H1 (cell line): ENCODE results near the gene NPTXR. TPM values are rescaled to one million over a fixed set of nuclear protein-coding genes. Genes with fewer than 3 reads are reported as not detected.

ENCODE experiments used
- CTCF ChIA-PET: fragments of 300-600 bp; sonication (Branson Sonifier 250); formaldehyde crosslinking; loops from one replicate; lab custom pipeline; 2021; ENCODE audit not compliant: partially characterized antibody; lab: Charles Lee
- POLR2A ChIA-PET: fragments of 300-600 bp; sonication (Branson Sonifier 250); formaldehyde crosslinking; loops from one replicate; lab custom pipeline; 2021; ENCODE audit warnings: inconsistent platforms; ENCODE audit not compliant: partially characterized antibody; lab: Charles Lee
- DNase-seq, 2 experiments: peaks; one replicate each; pipeline versions ENCODE4 v3.0.0 to v3.0.0-alpha.2; 2010 to 2022; ENCODE audit warnings: low spot score in 2 of 2, low read depth in 1 of 2, mixed read lengths in 1 of 2
- FAIRE-seq: peaks from 2 replicates; lab custom pipeline; 2011; peaks lifted over from hg19 to GRCh38; lab: Jason Lieb, UNC
- H2AFZ ChIP-seq: 2 replicates; pipeline ENCODE4 v1.8.1; 2012; ENCODE audit warnings: low read length, inconsistent platforms
- H2AK5ac ChIP-seq: 2 replicates; pipeline ENCODE4 v1.6.1; 2013; ENCODE audit warnings: low read depth, low read length
- H2BK120ac ChIP-seq: replicated peaks from 2 replicates; pipeline ENCODE3; 2013; ENCODE audit warnings: low read depth, low read length, inconsistent platforms
- H2BK12ac ChIP-seq: 2 replicates; pipeline ENCODE4 v1.6.1; 2013; ENCODE audit warnings: low read depth, low read length
- H2BK15ac ChIP-seq: 2 replicates; pipeline ENCODE4 v1.6.1; 2013; ENCODE audit warnings: low read length
- H2BK20ac ChIP-seq: 2 replicates; pipeline ENCODE4 v1.6.1; 2013; ENCODE audit warnings: low read length
- H2BK5ac ChIP-seq: 2 replicates; pipeline ENCODE4 v1.6.1; 2013; ENCODE audit warnings: low read depth, low read length
- H3K14ac ChIP-seq: 2 replicates; pipeline ENCODE4 v1.6.1; 2013; ENCODE audit warnings: inconsistent platforms; ENCODE audit not compliant: insufficient read length
- H3K18ac ChIP-seq: 2 replicates; pipeline ENCODE4 v1.6.1; 2013; ENCODE audit warnings: low read length; ENCODE audit errors: extremely low read depth
- H3K23ac ChIP-seq: 2 replicates; pipeline ENCODE4 v1.6.1; 2013; ENCODE audit warnings: inconsistent platforms; ENCODE audit not compliant: insufficient read length
- H3K23me2 ChIP-seq: 2 replicates; pipeline ENCODE4 v1.6.1; 2013; ENCODE audit warnings: low read depth, low read length
- H3K27ac ChIP-seq: 2 replicates; pipeline ENCODE4 v1.6.1; 2011; ENCODE audit warnings: low read depth, low read length, inconsistent platforms
- H3K27me3 ChIP-seq, 4 experiments: replicated peaks in 1 of 4; 1 replicate in 1 of 4; 2 replicates in 3 of 4; pipeline versions ENCODE4 v1.6.1 to v1.8.1; 2011 to 2013; ENCODE audit warnings: low read length in 3 of 4, mild to moderate bottlenecking in 3 of 4, inconsistent platforms in 2 of 4, mixed read lengths in 2 of 4, moderate library complexity in 1 of 4; ENCODE audit not compliant: control insufficient read depth in 3 of 4, insufficient read depth in 3 of 4; ENCODE audit errors: extremely low read depth in 1 of 4
- H3K36me3 ChIP-seq, 4 experiments: 2 replicates each; pipeline versions ENCODE4 v1.6.1 to v1.8.1; 2011 to 2013; ENCODE audit warnings: mild to moderate bottlenecking in 4 of 4, low read length in 3 of 4, moderate library complexity in 2 of 4, control low read depth in 1 of 4, inconsistent platforms in 1 of 4; ENCODE audit not compliant: insufficient read depth in 4 of 4, control insufficient read depth in 2 of 4
- H3K4ac ChIP-seq: replicated peaks from 2 replicates; pipeline ENCODE3; 2013; ENCODE audit warnings: low read length, low read depth, mixed read lengths, inconsistent platforms; ENCODE audit not compliant: insufficient read length
- H3K4me1 ChIP-seq, 4 experiments: replicated peaks in 1 of 4; 1 replicate in 1 of 4; 2 replicates in 3 of 4; pipeline versions ENCODE4 v1.6.1 to v1.8.1; 2011 to 2013; ENCODE audit warnings: low read length in 3 of 4, inconsistent platforms in 2 of 4, mixed read lengths in 1 of 4; ENCODE audit not compliant: insufficient read depth in 4 of 4, control insufficient read depth in 3 of 4
- H3K4me2 ChIP-seq, 2 experiments: 2 replicates each; pipeline versions ENCODE4 v1.6.1 to v1.8.1; 2011 to 2013; ENCODE audit warnings: low read depth in 2 of 2, low read length in 2 of 2, control low read depth in 1 of 2, inconsistent platforms in 1 of 2, mild to moderate bottlenecking in 1 of 2; ENCODE audit not compliant: insufficient read depth in 1 of 2
- H3K4me3 ChIP-seq, 4 experiments: fragments of 200-600, 300-600 bp in 1 of 4; sonication (generic), shearing (Covaris generic), sonication (Bioruptor Twin) in 1 of 4; 2 replicates each; pipeline versions ENCODE4 v1.5.1 to v1.8.1; 2011 to 2016; ENCODE audit warnings: low read length in 4 of 4, low read depth in 3 of 4, control low read depth in 2 of 4, inconsistent platforms in 2 of 4, mild to moderate bottlenecking in 2 of 4, mixed read lengths in 1 of 4, moderate library complexity in 1 of 4; ENCODE audit not compliant: insufficient read depth in 2 of 4; ENCODE audit errors: extremely low read depth in 1 of 4
- H3K56ac ChIP-seq: replicated peaks from 2 replicates; pipeline ENCODE3; 2013; ENCODE audit warnings: low read depth, mild to moderate bottlenecking, mixed read lengths, low read length, inconsistent platforms; ENCODE audit not compliant: insufficient read length
- H3K79me1 ChIP-seq: 2 replicates; pipeline ENCODE4 v1.6.1; 2013; ENCODE audit warnings: low read depth, low read length, control low read depth
- H3K79me2 ChIP-seq, 2 experiments: 2 replicates each; pipeline versions ENCODE4 v1.6.1 to v1.8.1; 2012 to 2013; ENCODE audit warnings: low read length in 2 of 2, mild to moderate bottlenecking in 2 of 2, inconsistent platforms in 1 of 2; ENCODE audit not compliant: insufficient read depth in 2 of 2, control insufficient read depth in 1 of 2
- H3K9ac ChIP-seq, 4 experiments: replicated peaks in 1 of 4; 1 replicate in 1 of 4; 2 replicates in 3 of 4; pipeline versions ENCODE4 v1.6.1 to v1.8.1; 2011 to 2013; ENCODE audit warnings: low read depth in 3 of 4, low read length in 3 of 4, control low read depth in 2 of 4, mild to moderate bottlenecking in 2 of 4, moderate library complexity in 2 of 4, inconsistent platforms in 1 of 4; ENCODE audit errors: extremely low read depth in 1 of 4
- H3K9me3 ChIP-seq, 2 experiments: 2 replicates each; pipeline versions ENCODE4 v1.6.1 to v1.8.1; 2012 to 2013; ENCODE audit warnings: mild to moderate bottlenecking in 2 of 2, moderate library complexity in 2 of 2, control low read depth in 1 of 2, inconsistent platforms in 1 of 2, low read depth in 1 of 2, low read length in 1 of 2, mixed read lengths in 1 of 2; ENCODE audit not compliant: insufficient read depth in 2 of 2
- H4K20me1 ChIP-seq, 2 experiments: replicated peaks in 1 of 2; 2 replicates each; pipeline versions ENCODE3 to v1.8.1; 2011 to 2013; ENCODE audit warnings: inconsistent platforms in 2 of 2, low read length in 2 of 2, mild to moderate bottlenecking in 1 of 2; ENCODE audit not compliant: insufficient read depth in 2 of 2, control insufficient read depth in 1 of 2
- H4K5ac ChIP-seq: 2 replicates; pipeline ENCODE4 v1.6.1; 2013; ENCODE audit warnings: low read length, low read depth, mixed read lengths, inconsistent platforms; ENCODE audit not compliant: insufficient read length
- H4K8ac ChIP-seq: 2 replicates; pipeline ENCODE4 v1.8.0; 2013; ENCODE audit warnings: mild to moderate bottlenecking, moderate library complexity, low read length, inconsistent platforms; ENCODE audit not compliant: insufficient read depth; ENCODE audit errors: extremely low read depth
- H4K91ac ChIP-seq: replicated peaks from 2 replicates; pipeline ENCODE3; 2013; ENCODE audit warnings: low read length, mixed read lengths, inconsistent platforms; ENCODE audit not compliant: insufficient read length
- CHD2 ChIP-seq: IDR thresholded peaks from 2 replicates; pipeline ENCODE4 v1.6.1; 2012; ENCODE audit warnings: low read length, improper control_type of control experiment
- EGR1 ChIP-seq: IDR thresholded peaks from 2 replicates; pipeline ENCODE4 v1.6.1; 2011; ENCODE audit warnings: low read depth, low read length, borderline replicate concordance
- SP4 ChIP-seq: IDR thresholded peaks from 2 replicates; pipeline ENCODE4 v1.6.1; 2012; ENCODE audit warnings: low read length, inconsistent platforms
- TAF7 ChIP-seq: optimal IDR thresholded peaks from 2 replicates; pipeline ENCODE3; 2011; ENCODE audit warnings: low read depth, mild to moderate bottlenecking, inconsistent platforms, low read length, moderate library complexity, borderline replicate concordance
- WGBS, 2 experiments: shearing (Covaris generic) in 1 of 2; methylation state at CpG; one replicate each; pipeline versions ENCODE4 v1.1.6 to v1.1.7; 2013 to 2015; ENCODE audit warnings: low lambda C conversion rate in 2 of 2, mixed read lengths in 2 of 2, inconsistent platforms in 1 of 2, low coverage in 1 of 2, missing lambda C conversion rate in 1 of 2; ENCODE audit not compliant: insufficient replicate concordance in 2 of 2, insufficient coverage in 1 of 2, insufficient read length in 1 of 2; ENCODE audit errors: extremely low coverage in 1 of 2, missing lambda C conversion rate in 1 of 2; 5-methylcytosine and 5-hydroxymethylcytosine counted together
- polyA plus RNA-seq, 7 experiments: library from polyadenylated mRNA; depleted of rRNA in 3 of 7; stranded (reverse) in 5 of 7; unstranded in 2 of 7; fragments of >200 nt in 5 of 7; fragments of 200-250 nt in 2 of 7; gene quantifications; 1 replicate in 5 of 7; 2 replicates in 1 of 7; 4 replicates in 1 of 7; pipeline versions ENCODE4 v1.2.1 to v1.2.3, GENCODE V29; 2011 to 2013; ENCODE audit warnings: missing spikeins in 2 of 7, mixed read lengths in 2 of 7
- total RNA-seq: library from RNA; stranded (reverse); fragmentation: NEBNext Ultra II Directional; extraction: Animal tissue kit (Norgen Biotek cat#: 25700); gene quantifications from 2 replicates; pipeline ENCODE4 v1.2.1, GENCODE V29; 2021

NPTXR gene
- total and polyA plus RNA-seq, 2 of the 8 experiments (the other 6 are each of a cell fraction or from before 2014, with no cell fraction given): 3.7 to 6.4 TPM

GRCh38 chr22:38795569-38795968, 48.3 kb downstream of the NPTXR start:
- Histone ChIP-seq H3K14ac (no peak overlapping the region), H2AFZ (no peak overlapping the region), H2BK5ac (no peak overlapping the region), H3K23me2 (peaks cover 5% of the 10 kb centered on the region), H2BK12ac (0 out of 2 replicates have a peak overlapping the region, but pooled peaks have one; percentile 27), H4K5ac (no peak overlapping the region), H2BK20ac (no peak overlapping the region), H3K27ac (no peak overlapping the region), H3K56ac (no peak overlapping the region), H2BK15ac (0 out of 2 replicates have a peak overlapping the region, but pooled peaks have one; percentile 18), H3K4me1 (peaks cover 0 to 4% (median 0%) of the 10 kb centered on the region in 4 experiments; a peak in 1 of 7 replicates), H4K20me1 (no peaks in the 10 kb centered on the region), H3K9me3 (peaks cover 0 to 2% of the 10 kb centered on the region in 2 experiments; a peak in 1 of 4 replicates), H3K18ac (no peak overlapping the region), H2AK5ac (no peak overlapping the region), H3K4me2 (no peak overlapping the region), H4K91ac (no peak overlapping the region), H3K4ac (no peak overlapping the region), H3K27me3 (peaks cover 0 to 12% (median 5%) of the 10 kb centered on the region in 4 experiments; a peak in 4 of 7 replicates), H3K4me3 (no peak overlapping the region), H3K23ac (no peak overlapping the region), H3K79me2 (no peaks in the 10 kb centered on the region), H3K9ac (no peak overlapping the region), H4K8ac (no peak overlapping the region), H3K36me3 (no peaks in the 10 kb centered on the region), H2BK120ac (no peak overlapping the region), H3K79me1 (no peaks in the 10 kb centered on the region)
- DNase-seq (no peak), FAIRE-seq (no peak)
- POLR2A ChIA-PET: no interaction called here
- 82% methylated on average over 4 of the region's 4 CpGs; no CpG with 5 or more reads in 1 of the 2 experiments for WGBS, 2 experiments
- TF ChIP-seq TAF7: no peak
- TF ChIP-seq EGR1: no peak
- no peak for TF ChIP-seq CHD2
- no peak for TF ChIP-seq SP4
- CTCF ChIA-PET: no interaction called here
